Activated CD8-positive, alpha-beta T cell treated with anti-CD3 and anti-CD28 coated beads, Interleukin-2, amount 10 ng/mL, durations not matched to agents 7 days and 5 days (primary cell): ENCODE results near the gene ST6GALNAC3. TPM values are rescaled to one million over a fixed set of nuclear protein-coding genes. Genes with fewer than 3 reads are reported as not detected.

Experiments
- ATAC-seq: fragments of 150-1000 bp; cut with Tn5 transposase; one replicate; pipeline ENCODE4 v1.10.0; 2021; ENCODE audit warnings: moderate library complexity
- CTCF ChIA-PET: fragments of 350-600 bp; sonication (Branson Sonifier 250); formaldehyde crosslinking; loops from one replicate; lab custom pipeline; 2021; ENCODE audit warnings: antibody characterized with exemption; lab: Charles Lee
- POLR2A ChIA-PET: fragments of 350-600 bp; sonication (Branson Sonifier 250); formaldehyde crosslinking; loops from one replicate; lab custom pipeline; 2021; ENCODE audit warnings: antibody characterized with exemption; lab: Charles Lee
- DNase-seq: peaks from one replicate; pipeline ENCODE4 v3.0.0-alpha.2; 2020
- H3K27ac Mint-ChIP-seq: one replicate; pipeline ENCODE4 v1.8.0; 2021; ENCODE audit warnings: mild to moderate bottlenecking, mixed read lengths
- H3K27me3 Mint-ChIP-seq: one replicate; pipeline ENCODE4 v1.8.0; 2021; ENCODE audit warnings: low read depth, mixed read lengths
- H3K36me3 Mint-ChIP-seq: one replicate; pipeline ENCODE4 v1.8.0; 2021; ENCODE audit warnings: low read depth, mixed read lengths
- H3K4me1 Mint-ChIP-seq: one replicate; pipeline ENCODE4 v1.8.0; 2021; ENCODE audit warnings: low read depth, mixed read lengths
- H3K4me3 Mint-ChIP-seq: one replicate; pipeline ENCODE4 v1.8.0; 2021; ENCODE audit warnings: mild to moderate bottlenecking, mixed read lengths
- H3K9me3 Mint-ChIP-seq: one replicate; pipeline ENCODE4 v1.8.0; 2022; ENCODE audit warnings: mixed read lengths; ENCODE audit not compliant: insufficient read depth
- total RNA-seq, 2 experiments: library from RNA; stranded (reverse); gene quantifications; one replicate each; pipeline ENCODE4 v1.2.3, GENCODE V29; 2021

Gene ST6GALNAC3
- total RNA-seq, 2 experiments from 2014 or later, result 0.50 TPM; not detected in 1

DNA sequence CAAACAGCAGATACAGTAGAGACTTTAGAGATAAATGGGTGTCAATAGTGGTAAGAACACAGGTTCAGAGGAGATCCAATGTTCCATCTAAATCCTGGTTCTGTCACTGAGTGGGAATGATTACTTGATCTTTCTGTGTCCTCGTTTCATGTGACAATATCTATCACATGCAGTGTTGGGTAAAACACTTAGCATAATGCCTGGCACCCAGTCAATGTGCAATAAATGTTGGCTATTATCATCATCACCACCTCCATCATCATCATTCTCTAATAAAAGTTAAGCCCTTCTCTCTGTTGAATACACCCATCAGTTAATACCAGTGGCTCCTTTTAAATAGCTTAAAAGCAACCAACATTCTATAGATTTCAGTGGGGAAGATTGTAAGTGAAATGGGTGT, 184.7 kb downstream of the ST6GALNAC3 start:
- CTCF ChIA-PET, result interaction anchor here (0.7 kb wide), 1 partner anchor 73 kb away, joined by 3 read pairs; no protein-coding TSS in a partner anchor
- peaks cover 57% of the 10 kb centered on the region for H3K4me1 Mint-ChIP-seq
- no peak overlapping the region for H3K27ac Mint-ChIP-seq
- DNase-seq, result no peak
- POLR2A ChIA-PET, result interaction anchor here (0.6 to 0.7 kb wide), 3 partner anchors 35 to 1719 kb away, joined by 3 read pairs; partner anchors contain the start of gene FUBP1
- H3K27me3 Mint-ChIP-seq, result no peaks in the 10 kb centered on the region
- ATAC-seq, result no peak
- no peak overlapping the region for H3K4me3 Mint-ChIP-seq
- H3K9me3 Mint-ChIP-seq, result no peaks in the 10 kb centered on the region
- no peaks in the 10 kb centered on the region for H3K36me3 Mint-ChIP-seq

DNA sequence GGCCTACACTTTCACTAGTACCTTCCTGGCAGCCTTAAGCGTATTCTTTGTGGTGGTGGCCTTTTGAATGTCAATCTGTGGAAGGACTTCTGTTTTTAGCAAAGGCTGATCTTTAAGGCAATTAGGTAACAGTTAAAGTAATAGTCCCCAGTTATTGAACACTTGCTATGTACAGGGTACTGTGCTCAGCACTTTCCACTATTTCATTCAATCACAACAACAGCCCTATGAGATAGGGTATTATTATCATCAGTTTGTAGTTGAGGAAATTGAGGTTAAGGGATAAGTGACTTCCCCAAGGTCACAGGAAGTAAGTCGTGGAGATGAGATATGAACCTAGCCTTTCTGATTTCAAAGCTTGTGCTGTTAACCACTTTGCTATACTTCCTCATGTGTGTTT, 185.7 kb downstream of the ST6GALNAC3 start:
- POLR2A ChIA-PET, result interaction anchor here (0.9 to 1.2 kb wide), 2 partner anchors 19 to 34 kb away, joined by 4 to 5 read pairs; no protein-coding TSS in a partner anchor
- CTCF ChIA-PET, result interaction anchor here (1.5 to 1.8 kb wide), 2 partner anchors 27 to 106 kb away, joined by 6 to 8 read pairs; no protein-coding TSS in a partner anchor
- Mint-ChIP-seq H3K9me3 (no peaks in the 10 kb centered on the region), H3K36me3 (no peaks in the 10 kb centered on the region), H3K27me3 (no peaks in the 10 kb centered on the region), H3K4me3 (no peak overlapping the region), H3K27ac (peak overlapping the region; percentile 47), H3K4me1 (peaks cover 51% of the 10 kb centered on the region)
- ATAC-seq (peak; percentile 70), DNase-seq (no peak)

DNA sequence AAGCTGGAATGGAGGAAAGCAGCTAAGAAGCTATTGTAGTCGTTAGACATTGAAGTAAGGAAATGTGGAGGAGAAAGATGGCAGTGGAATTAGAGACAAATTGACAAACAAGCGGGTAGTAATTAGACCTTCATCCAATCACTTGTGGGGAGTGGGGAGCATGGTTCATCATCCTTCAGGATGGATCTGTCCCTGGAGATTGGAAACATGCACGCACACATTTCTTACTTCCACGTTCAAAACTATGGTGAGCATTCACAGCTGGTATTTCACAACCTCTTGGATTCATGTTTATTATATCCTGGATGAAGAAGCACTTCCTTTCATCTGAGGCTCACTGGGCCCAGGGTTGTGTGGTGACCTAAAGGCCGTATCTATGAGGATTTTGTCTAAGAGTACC, 188.1 kb downstream of the ST6GALNAC3 start:
- no peaks in the 10 kb centered on the region for H3K36me3 Mint-ChIP-seq
- ChIA-PET CTCF (no interaction called here), POLR2A (no interaction called here)
- DNase-seq, result no peak
- no peak for ATAC-seq
- no peak overlapping the region for H3K4me3 Mint-ChIP-seq
- H3K4me1 Mint-ChIP-seq, result peaks cover 45% of the 10 kb centered on the region
- H3K27me3 Mint-ChIP-seq, result no peaks in the 10 kb centered on the region
- no peak overlapping the region for H3K27ac Mint-ChIP-seq
- no peaks in the 10 kb centered on the region for H3K9me3 Mint-ChIP-seq

DNA sequence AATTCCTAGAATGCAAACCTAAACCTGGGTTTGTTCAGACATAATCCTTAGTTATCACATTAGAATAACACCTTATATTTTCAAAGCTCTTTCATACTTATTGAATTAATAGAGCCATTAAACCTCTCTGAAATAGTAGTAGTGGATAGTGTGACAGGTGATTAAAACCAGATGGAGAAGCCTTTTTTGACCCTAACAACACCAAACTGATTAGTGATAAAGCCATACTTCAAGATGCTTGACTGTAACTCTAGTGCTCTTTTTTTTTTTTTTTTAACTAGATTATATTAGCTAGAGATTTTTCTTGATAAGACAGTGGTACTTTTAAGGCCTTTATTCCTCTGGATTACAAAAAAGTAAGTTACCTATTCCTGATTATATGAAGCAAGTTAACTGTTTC, 190.1 kb downstream of the ST6GALNAC3 start:
- H3K4me1 Mint-ChIP-seq, result peaks cover 49% of the 10 kb centered on the region

DNA sequence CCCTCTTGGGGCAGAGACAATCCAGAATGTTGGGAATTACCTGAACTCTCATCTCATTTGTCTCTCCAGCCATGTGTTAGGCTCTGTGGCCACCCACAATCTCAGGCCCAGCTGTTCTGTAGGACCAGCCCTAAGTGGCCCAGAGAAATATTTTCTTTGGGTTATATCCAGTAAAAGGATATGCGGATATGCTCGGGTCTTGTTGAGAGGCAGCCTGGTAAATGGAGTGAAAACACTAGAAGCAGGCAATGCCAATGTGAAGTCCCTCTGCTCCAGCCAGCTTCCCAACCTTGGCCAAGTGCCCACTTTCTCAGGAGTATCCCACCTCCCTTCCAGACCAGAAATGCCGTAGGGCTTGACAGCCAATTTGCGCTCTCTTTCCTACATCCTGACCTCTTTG, 192.2 kb downstream of the ST6GALNAC3 start:
- peak overlapping the region; percentile 90 for H3K27ac Mint-ChIP-seq
- ChIA-PET POLR2A (no interaction called here), CTCF (interaction anchor here (0.8 to 1.2 kb wide), 3 partner anchors 9 to 48 kb away, joined by 3 read pairs; no protein-coding TSS in a partner anchor)
- H3K9me3 Mint-ChIP-seq, result no peaks in the 10 kb centered on the region
- H3K4me1 Mint-ChIP-seq, result peaks cover 53% of the 10 kb centered on the region
- H3K4me3 Mint-ChIP-seq, result peak overlapping the region; percentile 11
- H3K27me3 Mint-ChIP-seq, result no peaks in the 10 kb centered on the region
- DNase-seq, result no peak
- no peaks in the 10 kb centered on the region for H3K36me3 Mint-ChIP-seq
- ATAC-seq, result no peak

More for the DNA sequence above, 190.1 kb downstream of the ST6GALNAC3 start:
- no peak overlapping the region for H3K4me3 Mint-ChIP-seq
- no peaks in the 10 kb centered on the region for H3K36me3 Mint-ChIP-seq
- ATAC-seq (no peak), DNase-seq (no peak)
- POLR2A ChIA-PET, result no interaction called here
- H3K9me3 Mint-ChIP-seq, result no peaks in the 10 kb centered on the region
- CTCF ChIA-PET, result no interaction called here
- no peaks in the 10 kb centered on the region for H3K27me3 Mint-ChIP-seq
- no peak overlapping the region for H3K27ac Mint-ChIP-seq

GRCh38 chr1:76267631-76268030, 193.1 kb downstream of the ST6GALNAC3 start:
- Mint-ChIP-seq H3K4me3 (peak overlapping the region; percentile 11), H3K27me3 (no peaks in the 10 kb centered on the region), H3K9me3 (no peaks in the 10 kb centered on the region), H3K4me1 (peaks cover 55% of the 10 kb centered on the region), H3K27ac (peak overlapping the region; percentile 90), H3K36me3 (no peaks in the 10 kb centered on the region)
- DNase-seq, result no peak
- ATAC-seq, result peak; percentile 84
- ChIA-PET POLR2A (interaction anchor here (1.4 kb wide), 1 partner anchor 27 kb away, joined by 8 read pairs; no protein-coding TSS in a partner anchor), CTCF (interaction anchor here (1.0 to 1.8 kb wide), 3 partner anchors 49 to 113 kb away, joined by 3 to 9 read pairs (median 3); no protein-coding TSS in a partner anchor)

DNA sequence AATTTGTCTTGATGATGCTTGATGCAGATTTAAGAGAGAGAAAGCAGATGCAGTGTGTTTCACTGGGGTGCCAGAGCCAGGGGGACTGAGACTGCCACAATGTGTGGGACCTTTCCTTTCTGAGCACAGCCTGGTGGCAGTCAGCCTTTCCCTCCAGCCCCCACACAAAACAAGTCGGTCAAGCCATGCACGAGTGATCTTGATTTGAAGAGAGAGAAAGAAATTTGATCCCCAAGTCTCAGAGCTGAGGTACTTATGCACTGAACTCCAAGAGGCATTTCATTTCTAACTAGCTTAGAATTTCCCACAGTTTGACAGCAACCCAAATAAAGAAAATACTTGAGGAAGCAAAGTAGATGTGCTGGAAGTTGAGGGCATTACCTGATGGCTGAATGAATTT, 193.8 kb downstream of the ST6GALNAC3 start:
- peak overlapping the region; percentile 11 for H3K4me3 Mint-ChIP-seq
- H3K27ac Mint-ChIP-seq, result peak overlapping the region; percentile 90
- ChIA-PET POLR2A (interaction anchor here (1.4 kb wide), 1 partner anchor 26 kb away, joined by 8 read pairs; no protein-coding TSS in a partner anchor), CTCF (interaction anchor here (1.0 to 1.8 kb wide), 2 partner anchors 109 to 114 kb away, joined by 3 to 9 read pairs; no protein-coding TSS in a partner anchor)
- DNase-seq, result no peak
- H3K4me1 Mint-ChIP-seq, result peaks cover 61% of the 10 kb centered on the region
- H3K27me3 Mint-ChIP-seq, result no peaks in the 10 kb centered on the region
- no peaks in the 10 kb centered on the region for H3K36me3 Mint-ChIP-seq
- no peaks in the 10 kb centered on the region for H3K9me3 Mint-ChIP-seq
- ATAC-seq, result peak; percentile 21

- Mint-ChIP-seq H3K36me3 (no peaks in the 10 kb centered on the region), H3K4me1 (peaks cover 66% of the 10 kb centered on the region), H3K27me3 (no peaks in the 10 kb centered on the region), H3K27ac (peak overlapping the region; percentile 90), H3K4me3 (peak overlapping the region; percentile 11), H3K9me3 (no peaks in the 10 kb centered on the region)
- ChIA-PET POLR2A (no interaction called here), CTCF (no interaction called here)
- ATAC-seq (no peak), DNase-seq (peak; percentile 34)
These were observed 194.6 kb downstream of the ST6GALNAC3 start for GRCh38 chr1:76269155-76269554.

GRCh38 chr1:76274302-76274701, 199.8 kb downstream of the ST6GALNAC3 start:
- peaks cover 37% of the 10 kb centered on the region for H3K4me1 Mint-ChIP-seq
- ChIA-PET CTCF (no interaction called here), POLR2A (no interaction called here)
- no peaks in the 10 kb centered on the region for H3K27me3 Mint-ChIP-seq
- ATAC-seq (no peak), DNase-seq (no peak)
- no peaks in the 10 kb centered on the region for H3K9me3 Mint-ChIP-seq
- H3K27ac Mint-ChIP-seq, result no peak overlapping the region
- H3K4me3 Mint-ChIP-seq, result no peak overlapping the region
- no peaks in the 10 kb centered on the region for H3K36me3 Mint-ChIP-seq

- Mint-ChIP-seq H3K27me3 (no peaks in the 10 kb centered on the region), H3K27ac (no peak overlapping the region), H3K4me1 (peaks cover 33% of the 10 kb centered on the region), H3K9me3 (no peaks in the 10 kb centered on the region), H3K36me3 (no peaks in the 10 kb centered on the region), H3K4me3 (no peak overlapping the region)
- CTCF ChIA-PET, result no interaction called here
- DNase-seq (no peak), ATAC-seq (no peak)
- POLR2A ChIA-PET, result no interaction called here
These were observed 200.2 kb downstream of the ST6GALNAC3 start for GRCh38 chr1:76274718-76275117.

DNA sequence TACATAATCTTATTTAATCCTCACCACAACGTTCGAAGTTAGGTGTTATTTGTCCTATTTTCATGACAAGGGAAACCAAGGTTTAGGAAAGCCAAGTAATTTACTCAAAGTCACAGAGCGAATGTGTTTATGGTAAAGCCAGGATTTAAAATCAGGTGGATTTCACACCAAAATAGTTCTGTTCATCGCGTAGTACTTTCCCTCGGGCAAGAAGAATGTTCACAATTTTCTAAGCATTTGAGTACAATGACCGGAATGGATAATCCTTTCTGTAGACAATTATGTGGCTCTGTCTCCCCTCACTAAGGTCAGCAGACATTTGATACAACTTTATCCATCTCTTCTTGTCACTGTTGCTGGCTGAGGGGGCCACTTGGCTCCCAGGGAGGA, 204.2 kb downstream of the ST6GALNAC3 start:
- ChIA-PET POLR2A (no interaction called here), CTCF (no interaction called here)
- Mint-ChIP-seq H3K27me3 (no peaks in the 10 kb centered on the region), H3K4me3 (no peak overlapping the region), H3K36me3 (no peaks in the 10 kb centered on the region), H3K9me3 (no peaks in the 10 kb centered on the region), H3K27ac (no peak overlapping the region), H3K4me1 (peaks cover 2% of the 10 kb centered on the region)
- no peak for ATAC-seq
- DNase-seq, result no peak

DNA sequence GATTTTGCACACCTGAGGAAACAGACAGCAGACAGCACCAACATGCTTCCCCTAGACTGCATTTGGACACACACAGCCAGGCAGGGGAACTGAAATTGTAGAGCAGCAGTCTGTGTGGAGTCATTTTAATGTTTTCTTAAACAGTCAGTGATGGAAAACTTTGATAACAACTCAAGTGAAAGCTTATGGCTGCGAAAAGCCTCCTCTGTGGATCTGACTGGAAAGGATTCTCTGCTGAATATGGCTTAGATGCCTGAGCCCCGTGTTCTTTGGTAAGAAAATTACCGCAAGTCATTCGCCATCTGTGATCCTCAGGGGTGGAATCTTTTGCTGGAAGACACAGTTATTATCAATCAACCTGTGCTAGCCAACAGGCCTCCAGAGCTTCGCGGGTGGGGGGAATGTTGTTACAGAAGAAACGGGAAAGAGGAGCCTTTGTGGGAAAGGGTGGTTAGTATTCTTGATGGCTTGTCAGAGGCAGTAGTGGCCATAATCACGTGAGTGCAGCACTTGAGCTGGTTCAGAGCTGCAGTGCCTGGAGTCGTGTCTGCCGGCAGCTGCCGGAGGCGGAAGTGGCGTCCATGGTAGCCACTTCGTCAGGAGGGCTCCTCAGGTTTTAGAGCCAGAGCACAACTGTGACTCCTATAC, 204.7 kb downstream of the ST6GALNAC3 start:
- Mint-ChIP-seq H3K36me3 (no peaks in the 10 kb centered on the region), H3K4me1 (no peaks in the 10 kb centered on the region), H3K27ac (no peak overlapping the region), H3K9me3 (no peaks in the 10 kb centered on the region), H3K4me3 (no peak overlapping the region), H3K27me3 (no peaks in the 10 kb centered on the region)
- no peak for DNase-seq
- CTCF ChIA-PET, result no interaction called here
- no peak for ATAC-seq
- POLR2A ChIA-PET, result interaction anchor here (0.7 kb wide), 1 partner anchor 19 kb away, joined by 5 read pairs; no protein-coding TSS in a partner anchor
